DND-41 (cell line): ENCODE data around the gene PCDHGB3.
A peak's percentile ranks its signal among the peaks of the same experiment; 100 is the strongest.

Source experiments
- ATAC-seq: fragments of 200-7000 bp; cut with Tn5 transposase; 3 replicates; pipeline ENCODE4 v1.9.1; 2021; ENCODE audit warnings: low read depth; ENCODE audit not compliant: insufficient read depth
- DNase-seq: peaks from one replicate; pipeline ENCODE4 v3.0.0-alpha.2; 2020
- H2AFZ ChIP-seq: 2 replicates; pipeline ENCODE4 v1.6.0; 2012; ENCODE audit warnings: low read depth, low read length
- H3K27ac ChIP-seq: 2 replicates; pipeline ENCODE4 v1.5.1; 2012; ENCODE audit warnings: low read length, inconsistent platforms
- H3K27me3 ChIP-seq: fragments of 200-600 bp; sonication (generic); 2 replicates; pipeline ENCODE4 v1.6.0; 2012; ENCODE audit warnings: low read length, mild to moderate bottlenecking, inconsistent platforms; ENCODE audit not compliant: insufficient read depth, poor library complexity
- H3K36me3 ChIP-seq: 2 replicates; pipeline ENCODE4 v1.5.1; 2012; ENCODE audit warnings: low read length, inconsistent platforms; ENCODE audit not compliant: insufficient read depth
- H3K4me1 ChIP-seq: 2 replicates; pipeline ENCODE4 v1.5.1; 2012; ENCODE audit warnings: mild to moderate bottlenecking, low read length; ENCODE audit not compliant: insufficient read depth
- H3K4me2 ChIP-seq: 2 replicates; pipeline ENCODE4 v1.6.0; 2012; ENCODE audit warnings: mild to moderate bottlenecking, moderate library complexity, low read length, inconsistent platforms; ENCODE audit not compliant: insufficient read depth
- H3K4me3 ChIP-seq, 2 experiments: fragments of 200-600 bp in 1 of 2; shearing (Covaris generic) in 1 of 2; 2 replicates each; pipeline ENCODE4 v1.5.1; 2012 to 2016; ENCODE audit warnings: inconsistent platforms in 2 of 2, low read length in 2 of 2, mild to moderate bottlenecking in 2 of 2, low read depth in 1 of 2, moderate library complexity in 1 of 2
- H3K79me2 ChIP-seq: 2 replicates; pipeline ENCODE4 v1.6.0; 2012; ENCODE audit warnings: low read length, inconsistent platforms; ENCODE audit not compliant: insufficient read depth
- H3K9ac ChIP-seq: 2 replicates; pipeline ENCODE4 v1.6.0; 2012; ENCODE audit warnings: low read depth, mild to moderate bottlenecking, inconsistent platforms, low read length, moderate library complexity
- H3K9me3 ChIP-seq: 2 replicates; pipeline ENCODE4 v1.5.1; 2012; ENCODE audit warnings: low read length, moderate library complexity, mild to moderate bottlenecking, inconsistent platforms; ENCODE audit not compliant: insufficient read depth, severe bottlenecking
- H4K20me1 ChIP-seq: 2 replicates; pipeline ENCODE4 v1.6.0; 2012; ENCODE audit warnings: low read length; ENCODE audit not compliant: insufficient read depth
- CTCF ChIP-seq: IDR thresholded peaks from 2 replicates; pipeline ENCODE4 v1.5.1; 2012; ENCODE audit warnings: borderline replicate concordance, low read length, moderate library complexity, mild to moderate bottlenecking; ENCODE audit not compliant: poor library complexity, severe bottlenecking; ENCODE audit errors: extremely low read depth
- EZH2 ChIP-seq: IDR thresholded peaks from 3 replicates; pipeline ENCODE4 v1.6.1; 2012; ENCODE audit warnings: borderline replicate concordance, low read depth, mild to moderate bottlenecking, moderate library complexity, low read length, inconsistent platforms; ENCODE audit not compliant: severe bottlenecking

The PCDHGB3 gene

GRCh38 chr5:141409598-141410306 lies 39.7 kb downstream of the PCDHGB3 start:
- Histone ChIP-seq H3K4me3 (no peak overlapping the region), H3K9ac (no peak overlapping the region), H4K20me1 (no peaks in the 10 kb centered on the region), H3K27ac (no peak overlapping the region), H3K9me3 (no peaks in the 10 kb centered on the region), H3K4me2 (no peak overlapping the region), H3K4me1 (no peaks in the 10 kb centered on the region), H3K36me3 (no peaks in the 10 kb centered on the region), H3K27me3 (no peaks in the 10 kb centered on the region), H2AFZ (no peak overlapping the region), H3K79me2 (no peaks in the 10 kb centered on the region)
- DNase-seq = no peak
- TF ChIP-seq EZH2 (no peak), CTCF (no peak)
- no peak for ATAC-seq

DNA sequence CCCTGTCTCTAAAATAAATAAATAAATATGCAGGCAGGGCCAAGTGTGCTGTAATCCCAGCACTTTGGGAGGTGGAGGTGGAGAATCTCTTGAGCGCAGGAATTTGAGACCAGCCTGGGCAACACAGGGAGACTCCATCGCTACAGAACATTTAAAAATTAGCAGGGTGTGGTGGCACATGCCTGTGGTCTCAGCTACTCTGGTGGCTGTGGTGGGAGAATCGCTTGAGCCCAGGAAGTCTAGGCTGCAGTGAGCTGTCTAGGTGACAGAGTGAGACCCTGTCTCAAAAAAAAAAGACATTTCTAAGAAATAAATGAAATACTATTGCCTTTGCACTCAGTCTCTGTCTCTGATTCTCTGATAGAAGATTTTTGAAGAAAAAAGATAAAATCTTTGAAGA lies 41.5 kb downstream of the PCDHGB3 start:
- Histone ChIP-seq H3K4me3 (no peak overlapping the region), H3K9me3 (no peaks in the 10 kb centered on the region), H3K79me2 (no peaks in the 10 kb centered on the region), H3K4me1 (no peaks in the 10 kb centered on the region), H4K20me1 (no peaks in the 10 kb centered on the region), H3K27me3 (no peaks in the 10 kb centered on the region), H3K4me2 (no peak overlapping the region), H3K9ac (no peak overlapping the region), H3K36me3 (no peaks in the 10 kb centered on the region), H2AFZ (no peak overlapping the region), H3K27ac (no peak overlapping the region)
- DNase-seq (no peak), ATAC-seq (peak; percentile 56; the same call in 2 of the 3 replicates)
- TF ChIP-seq CTCF (no peak), EZH2 (no peak)

DNA sequence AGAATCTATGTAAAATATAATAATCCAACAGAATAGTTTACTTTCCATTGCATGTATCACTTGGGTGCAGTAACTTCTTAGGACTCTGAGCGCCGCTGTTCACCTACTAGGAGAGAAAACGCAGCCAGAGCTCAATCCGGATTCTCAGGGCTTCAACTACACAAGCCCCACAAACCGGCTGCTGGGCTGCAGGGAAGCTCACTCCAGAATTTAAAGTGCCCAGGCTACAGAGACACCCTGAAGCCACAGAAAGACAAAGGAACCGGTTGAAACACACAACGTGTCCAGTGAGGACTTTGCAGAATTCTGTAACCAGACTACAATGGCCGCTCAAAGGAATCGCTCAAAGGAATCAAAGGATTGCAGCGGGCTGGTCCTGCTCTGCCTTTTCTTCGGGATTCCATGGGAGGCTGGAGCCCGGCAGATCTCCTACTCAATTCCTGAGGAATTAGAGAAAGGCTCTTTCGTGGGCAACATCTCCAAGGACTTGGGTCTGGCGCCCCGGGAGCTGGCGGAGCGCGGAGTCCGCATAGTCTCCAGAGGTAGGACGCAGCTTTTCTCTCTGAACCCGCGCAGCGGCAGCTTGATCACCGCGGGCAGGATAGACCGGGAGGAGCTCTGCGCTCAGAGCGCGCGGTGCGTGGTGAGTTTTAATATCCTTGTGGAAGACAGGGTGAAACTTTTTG lies 43.0 kb downstream of the PCDHGB3 start, which contains the start of gene PCDHGA10:
Gene PCDHGA10 (plus strand): TSS at position 134 of the 686 bp plus-strand sequence. CDS start 189 bp downstream, at position 323.
- ATAC-seq (peak; percentile 80), DNase-seq (peak; percentile 50)
- no peak within 1 kb of the TSS for H3K4me2 ChIP-seq
- H2AFZ ChIP-seq = peak within 1 kb of the TSS; percentile 49
- H3K27me3 ChIP-seq = no peaks in the 10 kb centered on the region
- no peak for TF ChIP-seq EZH2
- peak; percentile 65 for TF ChIP-seq CTCF
- H3K36me3 ChIP-seq = no peaks in the 10 kb centered on the region
- H3K4me3 ChIP-seq = no peak within 1 kb of the TSS
- no peaks in the 10 kb centered on the region for H3K79me2 ChIP-seq
- H3K9ac ChIP-seq = no peak within 1 kb of the TSS
- no peak within 1 kb of the TSS for H3K27ac ChIP-seq
- no peaks in the 10 kb centered on the region for H3K9me3 ChIP-seq
- H4K20me1 ChIP-seq = no peaks in the 10 kb centered on the region
- no peaks in the 10 kb centered on the region for H3K4me1 ChIP-seq
